Loucy (cell line): ENCODE results near the gene MARCHF6.

Source experiments
- H2AFZ ChIP-seq: fragments of 200-600 bp; sonication (generic); 2 replicates; pipeline ENCODE4 v1.6.0; 2016; ENCODE audit warnings: antibody characterized with exemption, mild to moderate bottlenecking, low read length, moderate library complexity
- H3F3A ChIP-seq: fragments of 200-600 bp; 2 replicates; pipeline ENCODE4 v1.6.0; 2016; ENCODE audit warnings: antibody characterized with exemption, low read depth, mild to moderate bottlenecking
- H3K27me3 ChIP-seq: fragments of 200-600 bp; sonication (generic); 2 replicates; pipeline ENCODE4 v1.6.1; 2014; ENCODE audit warnings: low read length, mild to moderate bottlenecking; ENCODE audit not compliant: insufficient read depth, poor library complexity, severe bottlenecking
- H3K36me3 ChIP-seq: fragments of 200-600 bp; sonication (generic); 2 replicates; pipeline ENCODE4 v1.6.1; 2016; ENCODE audit warnings: low read length; ENCODE audit not compliant: insufficient read depth
- H3K4me1 ChIP-seq: fragments of 200-600 bp; sonication (generic); 2 replicates; pipeline ENCODE4 v1.5.1; 2014; ENCODE audit warnings: low read length, mild to moderate bottlenecking; ENCODE audit not compliant: insufficient read depth, poor library complexity, severe bottlenecking
- H3K4me2 ChIP-seq: fragments of 200-600 bp; sonication (generic); 2 replicates; pipeline ENCODE4 v1.6.0; 2014; ENCODE audit warnings: antibody characterized with exemption, low read length, low read depth, mild to moderate bottlenecking; ENCODE audit not compliant: poor library complexity, severe bottlenecking
- H3K4me3 ChIP-seq: fragments of 200-600 bp; sonication (generic); 2 replicates; pipeline ENCODE4 v1.5.1; 2014; ENCODE audit warnings: low read length, mild to moderate bottlenecking, mixed read lengths; ENCODE audit not compliant: poor library complexity, severe bottlenecking
- H3K79me2 ChIP-seq: fragments of 200-600 bp; sonication (generic); 2 replicates; pipeline ENCODE4 v1.6.1; 2014; ENCODE audit warnings: low read length; ENCODE audit not compliant: insufficient read depth
- H3K9ac ChIP-seq: fragments of 200-600 bp; sonication (generic); 2 replicates; pipeline ENCODE4 v1.6.0; 2014; ENCODE audit warnings: mild to moderate bottlenecking, low read depth, low read length, moderate library complexity; ENCODE audit not compliant: poor library complexity, severe bottlenecking
- H3K9me2 ChIP-seq: fragments of 200-600 bp; sonication (generic); replicated peaks from 2 replicates; pipeline ENCODE4 v1.6.1; 2016; ENCODE audit warnings: low read depth, low read length, mixed read lengths
- H3K9me3 ChIP-seq: fragments of 200-600 bp; sonication (generic); 2 replicates; pipeline ENCODE4 v1.6.1; 2014; ENCODE audit warnings: mild to moderate bottlenecking, antibody characterized with exemption, low read length, low read depth; ENCODE audit not compliant: insufficient read depth
- H4K20me1 ChIP-seq: fragments of 200-600 bp; sonication (generic); 2 replicates; pipeline ENCODE4 v1.6.0; 2014; ENCODE audit warnings: antibody characterized with exemption, low read length, mild to moderate bottlenecking; ENCODE audit not compliant: insufficient read depth, poor library complexity, severe bottlenecking
- CTCF ChIP-seq: fragments of 200-600 bp; sonication (generic); conservative IDR thresholded peaks from 2 replicates; pipeline ENCODE4 v1.5.1; 2014; ENCODE audit warnings: mild to moderate bottlenecking, antibody characterized with exemption, low read length
- EZH2phosphoT487 ChIP-seq: fragments of 200-600 bp; IDR thresholded peaks from 2 replicates; pipeline ENCODE4 v1.6.1; 2018; ENCODE audit warnings: antibody characterized with exemption, mild to moderate bottlenecking, moderate library complexity, borderline replicate concordance

MARCHF6 gene

GRCh38 chr5:10321882-10322281, 31.6 kb upstream of the MARCHF6 start:
- no peaks in the 10 kb centered on the region for H3F3A ChIP-seq
- no peaks in the 10 kb centered on the region for H3K36me3 ChIP-seq
- H3K4me1 ChIP-seq: no peaks in the 10 kb centered on the region
- no peak overlapping the region for H3K4me2 ChIP-seq
- no peaks in the 10 kb centered on the region for H3K9me3 ChIP-seq
- no peaks in the 10 kb centered on the region for H3K9me2 ChIP-seq
- H3K27me3 ChIP-seq: no peaks in the 10 kb centered on the region
- no peaks in the 10 kb centered on the region for H4K20me1 ChIP-seq
- TF ChIP-seq CTCF (no peak), EZH2phosphoT487 (no peak)
- H3K4me3 ChIP-seq: no peak overlapping the region
- H3K79me2 ChIP-seq: no peaks in the 10 kb centered on the region
- no peak overlapping the region for H3K9ac ChIP-seq
- no peak overlapping the region for H2AFZ ChIP-seq

GRCh38 chr5:10323588-10324488, 29.7 kb upstream of the MARCHF6 start:
- no peaks in the 10 kb centered on the region for H4K20me1 ChIP-seq
- no peaks in the 10 kb centered on the region for H3F3A ChIP-seq
- H3K36me3 ChIP-seq: no peaks in the 10 kb centered on the region
- TF ChIP-seq EZH2phosphoT487 (no peak), CTCF (no peak)
- H3K9me2 ChIP-seq: no peaks in the 10 kb centered on the region
- no peak overlapping the region for H3K9ac ChIP-seq
- no peaks in the 10 kb centered on the region for H3K27me3 ChIP-seq
- no peak overlapping the region for H3K4me2 ChIP-seq
- H3K79me2 ChIP-seq: no peaks in the 10 kb centered on the region
- no peaks in the 10 kb centered on the region for H3K4me1 ChIP-seq
- H3K4me3 ChIP-seq: no peak overlapping the region
- no peaks in the 10 kb centered on the region for H3K9me3 ChIP-seq
- no peak overlapping the region for H2AFZ ChIP-seq

- Histone ChIP-seq H3K36me3 (no peaks in the 10 kb centered on the region), H3K4me2 (no peak overlapping the region), H2AFZ (no peak overlapping the region; the same call in 1 of the 2 replicates)
These were observed 28.8 kb upstream of the MARCHF6 start for GRCh38 chr5:10324518-10325370.

More at GRCh38 chr5:10324518-10325370, 28.8 kb upstream of the MARCHF6 start:
- H3K27me3 ChIP-seq: no peaks in the 10 kb centered on the region
- H3K4me1 ChIP-seq: no peaks in the 10 kb centered on the region
- no peaks in the 10 kb centered on the region for H3K9me2 ChIP-seq
- no peaks in the 10 kb centered on the region for H3K79me2 ChIP-seq
- H3K4me3 ChIP-seq: no peak overlapping the region
- TF ChIP-seq CTCF: no peak
- no peak for TF ChIP-seq EZH2phosphoT487
- H3F3A ChIP-seq: no peaks in the 10 kb centered on the region
- no peak overlapping the region for H3K9ac ChIP-seq
- H3K9me3 ChIP-seq: no peaks in the 10 kb centered on the region
- no peaks in the 10 kb centered on the region for H4K20me1 ChIP-seq
